C4-2B (cell line): ENCODE results near the gene TLX2.

ENCODE experiments used
- H3K27ac ChIP-seq: fragments of 450-650 bp; 2 replicates; pipeline ENCODE4 v1.5.1; 2017
- CTCF ChIP-seq: fragments of 450-650 bp; conservative IDR thresholded peaks from 2 replicates; pipeline ENCODE4 v1.5.1; 2017; ENCODE audit warnings: mild to moderate bottlenecking
- ZFX ChIP-seq: fragments of 450-650 bp; IDR thresholded peaks from 2 replicates; pipeline ENCODE4 v1.6.1; 2017

TLX2 gene

GRCh38 chr2:74534411-74534810, 20.2 kb downstream of the TLX2 start:
- TF ChIP-seq ZFX (no peak), CTCF (no peak)
- no peak overlapping the region for H3K27ac ChIP-seq

GRCh38 chr2:74535440-74535965, 21.3 kb downstream of the TLX2 start:
- TF ChIP-seq ZFX (no peak), CTCF (no peak)
- no peak overlapping the region for H3K27ac ChIP-seq

GRCh38 chr2:74536166-74536950, 22.1 kb downstream of the TLX2 start:
- H3K27ac ChIP-seq = no peak overlapping the region
- TF ChIP-seq CTCF (no peak), ZFX (no peak)

GRCh38 chr2:74537140-74537539, 22.9 kb downstream of the TLX2 start:
- H3K27ac ChIP-seq = no peak overlapping the region
- no peak for TF ChIP-seq ZFX
- no peak for TF ChIP-seq CTCF

GRCh38 chr2:74538881-74539339, 24.7 kb downstream of the TLX2 start:
- TF ChIP-seq CTCF (no peak), ZFX (no peak)

GRCh38 chr2:74540291-74540690, 26.0 kb downstream of the TLX2 start:
- no peak overlapping the region for H3K27ac ChIP-seq
- no peak for TF ChIP-seq ZFX
- TF ChIP-seq CTCF = no peak

More at GRCh38 chr2:74538881-74539339, 24.7 kb downstream of the TLX2 start:
- no peak overlapping the region for H3K27ac ChIP-seq

- TF ChIP-seq CTCF (no peak), ZFX (no peak)
- H3K27ac ChIP-seq = no peak overlapping the region
Observed at GRCh38 chr2:74542978-74543377, 28.7 kb downstream of the TLX2 start.
